Activated naive CD8-positive, alpha-beta T cell (primary cell): ENCODE results near the gene ADGRB3.
"Not testable (repeated sequence)": the region's sequence is repeated elsewhere in the genome, so short reads cannot be mapped to it uniquely, and the experiment has no call there.

Experiments
- H3K27ac Mint-ChIP-seq: one replicate; pipeline ENCODE4 v1.8.0; 2021; ENCODE audit warnings: mixed read lengths
- H3K27me3 Mint-ChIP-seq: one replicate; pipeline ENCODE4 v1.8.0; 2021; ENCODE audit warnings: mixed read lengths
- H3K36me3 Mint-ChIP-seq: one replicate; pipeline ENCODE4 v1.8.0; 2021; ENCODE audit warnings: mixed read lengths
- H3K4me1 Mint-ChIP-seq: one replicate; pipeline ENCODE4 v1.8.0; 2021; ENCODE audit warnings: low read depth, mixed read lengths
- H3K4me3 Mint-ChIP-seq: one replicate; pipeline ENCODE4 v1.8.0; 2021; ENCODE audit warnings: mild to moderate bottlenecking, mixed read lengths
- H3K9me3 Mint-ChIP-seq: one replicate; pipeline ENCODE4 v1.8.0; 2021; ENCODE audit warnings: low read depth, mixed read lengths

ADGRB3 gene

GRCh38 chr6:69386426-69386825, 751.3 kb downstream of the ADGRB3 start:
- Mint-ChIP-seq H3K4me1 (no peaks in the 10 kb centered on the region), H3K27ac (no peak overlapping the region), H3K27me3 (peaks cover 1% of the 10 kb centered on the region), H3K4me3 (no peak overlapping the region), H3K9me3 (no peaks in the 10 kb centered on the region), H3K36me3 (no peaks in the 10 kb centered on the region)

GRCh38 chr6:69390125-69390524, 755.0 kb downstream of the ADGRB3 start:
- no peaks in the 10 kb centered on the region for H3K4me1 Mint-ChIP-seq
- peaks cover 1% of the 10 kb centered on the region for H3K27me3 Mint-ChIP-seq
- no peaks in the 10 kb centered on the region for H3K36me3 Mint-ChIP-seq
- H3K27ac Mint-ChIP-seq, result no peak overlapping the region
- H3K9me3 Mint-ChIP-seq, result no peaks in the 10 kb centered on the region
- no peak overlapping the region for H3K4me3 Mint-ChIP-seq

- Mint-ChIP-seq H3K9me3 (no peaks in the 10 kb centered on the region), H3K4me1 (no peaks in the 10 kb centered on the region), H3K4me3 (no peak overlapping the region), H3K36me3 (no peaks in the 10 kb centered on the region), H3K27ac (no peak overlapping the region), H3K27me3 (peaks cover 1% of the 10 kb centered on the region)
Measured at GRCh38 chr6:69391106-69391505, 756.0 kb downstream of the ADGRB3 start.

DNA sequence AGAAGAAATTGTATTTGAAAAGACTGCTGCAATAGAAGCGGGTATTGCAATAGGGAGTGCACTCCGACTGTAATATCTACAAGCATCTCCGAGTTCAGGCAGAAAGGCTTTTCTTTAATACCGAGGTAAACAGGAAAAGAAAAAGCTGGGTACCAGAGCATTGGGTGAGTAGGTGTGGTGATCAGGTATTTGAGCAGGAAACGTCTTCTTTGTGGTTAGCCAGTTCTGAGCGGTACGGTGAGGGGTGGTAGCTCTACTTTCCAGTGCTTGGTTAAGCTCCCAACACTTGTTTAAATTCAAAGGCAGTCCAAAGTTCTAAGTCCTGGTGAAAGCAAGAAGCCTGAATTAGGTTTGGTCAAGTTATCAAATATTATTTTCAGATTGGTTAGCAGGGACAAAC, 757.7 kb downstream of the ADGRB3 start:
- no peak overlapping the region for H3K27ac Mint-ChIP-seq
- H3K27me3 Mint-ChIP-seq, result peaks cover 1% of the 10 kb centered on the region
- no peaks in the 10 kb centered on the region for H3K9me3 Mint-ChIP-seq
- no peaks in the 10 kb centered on the region for H3K36me3 Mint-ChIP-seq
- H3K4me3 Mint-ChIP-seq, result no peak overlapping the region
- H3K4me1 Mint-ChIP-seq, result no peaks in the 10 kb centered on the region

DNA sequence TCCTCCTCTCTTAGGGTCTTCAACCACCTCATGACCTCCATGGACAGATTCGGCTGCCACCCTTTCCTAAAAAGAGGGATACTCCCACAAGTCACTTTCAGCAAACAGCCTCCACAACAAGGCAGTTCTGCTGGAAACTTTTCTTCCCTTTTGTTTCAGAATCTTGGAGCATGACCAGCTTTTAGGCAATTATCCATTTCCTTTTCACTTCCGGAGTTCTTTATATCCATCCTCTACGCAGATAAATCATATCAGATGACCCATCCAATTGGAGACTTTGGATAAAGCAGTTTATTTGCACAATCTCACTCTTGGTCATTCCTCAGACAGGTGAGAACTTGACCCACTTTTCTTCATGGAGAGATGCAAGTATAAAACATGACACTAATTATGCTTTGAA, 763.2 kb downstream of the ADGRB3 start:
- no peaks in the 10 kb centered on the region for H3K27me3 Mint-ChIP-seq
- H3K36me3 Mint-ChIP-seq, result no peaks in the 10 kb centered on the region
- no peak overlapping the region for H3K27ac Mint-ChIP-seq
- no peak overlapping the region for H3K4me3 Mint-ChIP-seq
- H3K4me1 Mint-ChIP-seq, result no peaks in the 10 kb centered on the region
- no peaks in the 10 kb centered on the region for H3K9me3 Mint-ChIP-seq

GRCh38 chr6:69398729-69399128, 763.6 kb downstream of the ADGRB3 start:
- Mint-ChIP-seq H3K4me1 (no peaks in the 10 kb centered on the region), H3K36me3 (no peaks in the 10 kb centered on the region), H3K4me3 (no peak overlapping the region), H3K27ac (no peak overlapping the region), H3K27me3 (no peaks in the 10 kb centered on the region), H3K9me3 (no peaks in the 10 kb centered on the region)

- Mint-ChIP-seq H3K9me3 (peaks cover 13% of the 10 kb centered on the region), H3K36me3 (no peaks in the 10 kb centered on the region), H3K4me1 (no peaks in the 10 kb centered on the region), H3K27ac (no peak overlapping the region), H3K27me3 (no peaks in the 10 kb centered on the region), H3K4me3 (no peak overlapping the region)
Measured at GRCh38 chr6:69408886-69409285, 773.8 kb downstream of the ADGRB3 start.

DNA sequence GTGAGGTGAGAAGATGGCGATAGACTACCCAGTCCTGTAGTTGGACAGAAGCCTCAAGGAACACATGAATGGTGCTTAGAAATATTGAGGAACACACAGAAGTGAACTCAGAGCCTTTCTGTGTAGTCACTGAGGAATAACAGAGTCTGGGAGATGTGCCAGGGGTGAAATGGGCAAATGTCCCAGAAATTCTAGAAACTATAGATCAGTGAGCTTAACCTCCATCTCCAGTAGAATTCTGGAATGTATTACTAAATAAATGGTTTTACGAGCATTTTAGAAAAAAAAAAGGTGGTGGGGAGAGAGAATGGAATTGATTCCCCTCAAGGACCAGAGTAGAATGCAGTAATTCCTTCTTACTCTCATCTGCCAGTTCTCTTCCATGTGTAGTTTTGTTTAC, 781.7 kb downstream of the ADGRB3 start:
- Mint-ChIP-seq H3K9me3 (no peaks in the 10 kb centered on the region), H3K27ac (no peak overlapping the region), H3K36me3 (no peaks in the 10 kb centered on the region), H3K27me3 (no peaks in the 10 kb centered on the region), H3K4me1 (no peaks in the 10 kb centered on the region), H3K4me3 (no peak overlapping the region)

- Mint-ChIP-seq H3K4me3 (no peak overlapping the region), H3K36me3 (no peaks in the 10 kb centered on the region), H3K27me3 (no peaks in the 10 kb centered on the region), H3K4me1 (no peaks in the 10 kb centered on the region), H3K9me3 (no peaks in the 10 kb centered on the region), H3K27ac (no peak overlapping the region)
Measured at GRCh38 chr6:69421269-69421668, 786.2 kb downstream of the ADGRB3 start.

GRCh38 chr6:69422020-69422419, 786.9 kb downstream of the ADGRB3 start:
- no peak overlapping the region for H3K27ac Mint-ChIP-seq
- no peak overlapping the region for H3K4me3 Mint-ChIP-seq
- H3K9me3 Mint-ChIP-seq, result no peaks in the 10 kb centered on the region
- no peaks in the 10 kb centered on the region for H3K27me3 Mint-ChIP-seq
- no peaks in the 10 kb centered on the region for H3K4me1 Mint-ChIP-seq
- H3K36me3 Mint-ChIP-seq, result no peaks in the 10 kb centered on the region

DNA sequence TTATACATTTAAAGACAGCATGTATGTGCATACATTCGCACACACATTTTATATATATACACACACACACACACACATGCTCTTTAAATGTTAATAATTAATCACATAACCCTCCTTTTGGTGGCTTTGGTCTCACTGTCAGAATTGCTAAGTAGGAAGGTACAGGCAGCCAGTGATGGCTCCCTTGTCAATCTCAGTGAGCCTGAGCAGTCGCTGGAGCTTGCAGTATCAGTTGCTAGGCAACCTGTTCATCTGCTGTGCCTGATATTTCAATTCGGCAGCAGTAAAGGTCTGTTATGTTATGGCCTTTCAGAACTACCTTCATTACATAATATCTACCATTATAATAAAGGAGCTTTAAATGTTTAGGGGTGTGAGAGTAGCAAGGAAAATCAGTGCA, 787.4 kb downstream of the ADGRB3 start:
- no peak overlapping the region for H3K27ac Mint-ChIP-seq
- H3K9me3 Mint-ChIP-seq, result no peaks in the 10 kb centered on the region
- no peak overlapping the region for H3K4me3 Mint-ChIP-seq
- no peaks in the 10 kb centered on the region for H3K4me1 Mint-ChIP-seq
- H3K36me3 Mint-ChIP-seq, result no peaks in the 10 kb centered on the region
- no peaks in the 10 kb centered on the region for H3K27me3 Mint-ChIP-seq

DNA sequence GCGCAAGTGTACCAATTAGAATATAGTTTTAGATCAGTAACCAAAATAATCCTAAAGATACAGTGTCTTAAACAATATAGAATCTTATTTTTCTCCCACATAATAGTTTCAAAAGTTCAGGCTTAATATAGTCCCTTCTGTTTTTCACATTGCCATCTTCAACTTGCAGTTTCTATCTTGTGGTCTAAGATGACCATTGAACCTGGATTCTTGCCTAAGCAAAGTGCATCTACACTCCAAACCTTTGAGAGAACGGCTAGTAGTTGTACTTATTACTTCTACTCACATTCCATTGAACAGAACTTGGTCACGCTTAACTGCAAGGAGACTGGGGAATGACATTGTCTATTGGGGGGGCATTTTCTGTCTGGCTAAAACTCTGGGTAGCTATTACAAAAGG, 788.7 kb downstream of the ADGRB3 start:
- Mint-ChIP-seq H3K4me1 (no peaks in the 10 kb centered on the region), H3K27ac (no peak overlapping the region), H3K36me3 (no peaks in the 10 kb centered on the region), H3K27me3 (no peaks in the 10 kb centered on the region), H3K9me3 (no peaks in the 10 kb centered on the region), H3K4me3 (no peak overlapping the region)

DNA sequence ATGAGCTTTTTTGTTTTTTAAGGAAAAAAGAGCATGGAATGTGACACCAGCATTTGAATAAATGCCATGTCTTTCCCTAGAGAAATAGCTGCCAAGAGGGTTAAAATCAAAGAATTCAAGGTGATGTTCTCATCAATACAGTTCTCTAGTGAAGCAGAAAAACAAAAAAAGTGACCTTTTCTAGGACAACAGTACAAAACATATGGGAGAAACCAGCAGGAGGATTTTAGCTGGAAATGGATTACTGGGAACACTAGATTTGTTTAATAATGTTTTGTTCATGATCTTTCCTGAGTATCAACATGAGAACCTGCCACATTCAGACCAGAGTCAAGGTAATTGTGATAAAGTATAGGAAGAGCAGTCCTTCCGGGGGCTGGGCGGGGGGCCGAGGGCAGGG, 789.5 kb downstream of the ADGRB3 start:
- Mint-ChIP-seq H3K27me3 (no peaks in the 10 kb centered on the region), H3K36me3 (no peaks in the 10 kb centered on the region), H3K27ac (no peak overlapping the region), H3K4me3 (no peak overlapping the region), H3K9me3 (no peaks in the 10 kb centered on the region), H3K4me1 (no peaks in the 10 kb centered on the region)

GRCh38 chr6:69427882-69428281, 792.8 kb downstream of the ADGRB3 start:
- Mint-ChIP-seq H3K27ac (no peak overlapping the region), H3K4me1 (no peaks in the 10 kb centered on the region), H3K27me3 (no peaks in the 10 kb centered on the region), H3K9me3 (no peaks in the 10 kb centered on the region), H3K36me3 (no peaks in the 10 kb centered on the region), H3K4me3 (no peak overlapping the region)

- not testable (repeated sequence) for H3K36me3 Mint-ChIP-seq, H3K4me1 Mint-ChIP-seq, H3K27me3 Mint-ChIP-seq, H3K9me3 Mint-ChIP-seq, H3K4me3 Mint-ChIP-seq, H3K27ac Mint-ChIP-seq
Measured at GRCh38 chr6:69432168-69432567, 797.1 kb downstream of the ADGRB3 start.

DNA sequence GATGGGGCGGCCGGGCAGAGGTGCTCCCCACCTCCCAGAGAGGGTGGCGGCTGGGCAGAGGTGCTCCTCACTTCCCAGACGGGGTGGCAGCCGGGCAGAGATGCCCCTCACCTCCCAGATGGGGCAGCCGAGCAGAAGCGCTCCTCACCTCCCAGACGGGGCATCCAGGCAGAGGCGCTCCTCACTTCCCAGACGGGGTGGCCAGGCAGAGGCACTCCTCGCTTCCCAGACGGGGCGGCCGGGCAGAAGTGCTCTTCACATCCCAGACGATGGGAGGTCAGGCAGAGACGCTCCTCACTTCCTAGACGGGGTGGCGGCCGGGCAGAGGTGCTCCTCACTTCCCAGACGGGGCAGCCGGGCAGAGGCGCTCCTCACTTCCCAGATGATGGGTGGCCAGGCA, 798.0 kb downstream of the ADGRB3 start:
- H3K27ac Mint-ChIP-seq, H3K27me3 Mint-ChIP-seq, H3K9me3 Mint-ChIP-seq, H3K4me3 Mint-ChIP-seq, H3K36me3 Mint-ChIP-seq, H3K4me1 Mint-ChIP-seq: not testable (repeated sequence)

DNA sequence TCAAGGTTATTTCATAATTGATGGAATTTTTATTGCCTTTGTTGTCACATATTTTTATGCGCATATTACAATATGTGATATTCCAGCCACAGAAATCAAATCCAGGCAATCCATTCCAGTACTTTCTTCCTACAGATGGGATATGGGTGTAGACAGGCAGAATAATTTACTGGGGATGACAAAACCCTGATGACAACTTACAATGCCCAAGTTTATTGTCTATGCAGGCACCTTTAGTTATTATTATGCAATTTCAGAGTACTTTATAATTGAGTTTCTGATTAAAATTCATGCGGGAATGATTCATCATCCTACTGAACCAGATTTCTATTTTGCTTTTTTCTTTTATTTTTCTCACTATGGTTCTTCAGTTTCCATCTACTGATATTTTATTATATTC, 803.0 kb downstream of the ADGRB3 start:
- no peaks in the 10 kb centered on the region for H3K36me3 Mint-ChIP-seq

More for the DNA sequence above, 803.0 kb downstream of the ADGRB3 start:
- Mint-ChIP-seq H3K4me3 (no peak overlapping the region), H3K27me3 (no peaks in the 10 kb centered on the region), H3K4me1 (no peaks in the 10 kb centered on the region), H3K9me3 (no peaks in the 10 kb centered on the region), H3K27ac (no peak overlapping the region)
